Gastroesophageal sphincter (tissue), 3 donors: ENCODE data around the gene REC114.

Source experiments
- CTCF ChIP-seq, 4 experiments: fragments of 200-600 bp in 2 of 4; fragments of 450-650 bp in 2 of 4; sonication (generic) in 1 of 4; IDR thresholded peaks; one replicate each; pipeline ENCODE4 v1.5.1; 2017 to 2019; ENCODE audit warnings: antibody characterized with exemption in 4 of 4, mild to moderate bottlenecking in 2 of 4, moderate library complexity in 2 of 4
- POLR2A ChIP-seq, 2 donors: fragments of 450-650 bp; IDR thresholded peaks; one replicate each; pipeline ENCODE4 v1.6.1; 2017; ENCODE audit warnings: antibody characterized with exemption in 2 of 2, mild to moderate bottlenecking in 2 of 2, moderate library complexity in 1 of 2

- TF ChIP-seq CTCF (IDR thresholded peaks at IDR 0.05) (no peak), POLR2A (IDR thresholded peaks at IDR 0.05) (no peak)
These were observed 37.1 kb downstream of the REC114 start for GRCh38 chr15:73480050-73480449.
